GM18517 (cell line): Measurements from ENCODE around the gene CCDC197.

Experiments used
- ATAC-seq: cut with Tn5 transposase; IDR thresholded peaks from one replicate; pipeline ENCODE4 v1.9.1; 2021; ENCODE audit warnings: mild to moderate bottlenecking, moderate library complexity; ENCODE audit not compliant: unreplicated experiment

The CCDC197 gene

GRCh38 chr14:93997082-93997481, at the start of gene CCDC197:
Gene CCDC197 (plus strand): TSS chr14:93997301. CDS start chr14:93998132, 831 bp downstream.
- no peak for ATAC-seq

GRCh38 chr14:93949511-93950075, 47.5 kb upstream of the CCDC197 start:
- ATAC-seq: no peak

- no peak for ATAC-seq
Measured at GRCh38 chr14:93950948-93951634, 46.0 kb upstream of the CCDC197 start.

- ATAC-seq: no peak
Measured at GRCh38 chr14:93951635-93952540, 45.2 kb upstream of the CCDC197 start.

- ATAC-seq: no peak
Measured at GRCh38 chr14:93952829-93953228, 44.3 kb upstream of the CCDC197 start.

- ATAC-seq: no peak
Measured at GRCh38 chr14:93953263-93953662, 43.8 kb upstream of the CCDC197 start.

GRCh38 chr14:93953739-93954515, 43.2 kb upstream of the CCDC197 start:
- no peak for ATAC-seq

- ATAC-seq: no peak
Measured at GRCh38 chr14:93954516-93954830, 42.6 kb upstream of the CCDC197 start.

GRCh38 chr14:93954900-93955849, 41.9 kb upstream of the CCDC197 start:
- no peak for ATAC-seq

GRCh38 chr14:93955850-93956481, 41.1 kb upstream of the CCDC197 start:
- no peak for ATAC-seq

- ATAC-seq: no peak
Measured at GRCh38 chr14:93956514-93957332, 40.4 kb upstream of the CCDC197 start.

GRCh38 chr14:93957333-93957710, 39.8 kb upstream of the CCDC197 start:
- ATAC-seq: no peak

- no peak for ATAC-seq
Measured at GRCh38 chr14:93957751-93958566, 39.1 kb upstream of the CCDC197 start.

GRCh38 chr14:93958567-93959238, 38.4 kb upstream of the CCDC197 start:
- ATAC-seq: no peak

- ATAC-seq: peak; percentile 76
Measured at GRCh38 chr14:93959239-93960107, 37.6 kb upstream of the CCDC197 start.

- no peak for ATAC-seq
Measured at GRCh38 chr14:93960108-93960475, 37.0 kb upstream of the CCDC197 start.
